ENCODE data around the gene MIOX. TPM values are rescaled to one million over a fixed set of nuclear protein-coding genes. Genes with fewer than 3 reads are reported as not detected.

MIOX gene
- total RNA-seq, 1 experiment from 2014 or later: 0.32 TPM

GRCh38 chr22:50523458-50523805, 36.8 kb downstream of the MIOX start:
- no peak for DNase-seq (ENCODE audit: low spot score)
- ChIA-PET POLR2A (ENCODE audit: low non-redundant PET) (no interaction called here), CTCF (no interaction called here)
- peaks cover 53% of the 10 kb centered on the region for H3K36me3 ChIP-seq (ENCODE audit: insufficient read depth, low read length, poor library complexity, severe bottlenecking)
- no peaks in the 10 kb centered on the region for H3K27me3 ChIP-seq (replicated peaks; ENCODE audit: insufficient read depth, low read depth, low read length, poor library complexity)
- TF ChIP-seq, protein P1, sequence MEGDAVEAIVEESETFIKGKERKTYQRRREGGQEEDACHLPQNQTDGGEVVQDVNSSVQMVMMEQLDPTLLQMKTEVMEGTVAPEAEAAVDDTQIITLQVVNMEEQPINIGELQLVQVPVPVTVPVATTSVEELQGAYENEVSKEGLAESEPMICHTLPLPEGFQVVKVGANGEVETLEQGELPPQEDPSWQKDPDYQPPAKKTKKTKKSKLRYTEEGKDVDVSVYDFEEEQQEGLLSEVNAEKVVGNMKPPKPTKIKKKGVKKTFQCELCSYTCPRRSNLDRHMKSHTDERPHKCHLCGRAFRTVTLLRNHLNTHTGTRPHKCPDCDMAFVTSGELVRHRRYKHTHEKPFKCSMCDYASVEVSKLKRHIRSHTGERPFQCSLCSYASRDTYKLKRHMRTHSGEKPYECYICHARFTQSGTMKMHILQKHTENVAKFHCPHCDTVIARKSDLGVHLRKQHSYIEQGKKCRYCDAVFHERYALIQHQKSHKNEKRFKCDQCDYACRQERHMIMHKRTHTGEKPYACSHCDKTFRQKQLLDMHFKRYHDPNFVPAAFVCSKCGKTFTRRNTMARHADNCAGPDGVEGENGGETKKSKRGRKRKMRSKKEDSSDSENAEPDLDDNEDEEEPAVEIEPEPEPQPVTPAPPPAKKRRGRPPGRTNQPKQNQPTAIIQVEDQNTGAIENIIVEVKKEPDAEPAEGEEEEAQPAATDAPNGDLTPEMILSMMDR (conservative IDR thresholded peaks at IDR 0.05; ENCODE audit: low read depth, low read length): no peak
- no peak for TF ChIP-seq EZH2 (IDR thresholded peaks at IDR 0.05; ENCODE audit: borderline replicate concordance, low read depth, low read length, poor library complexity, severe bottlenecking)
- intact Hi-C loops (cut with micrococcal nuclease; ENCODE audit: unreplicated experiment): no loop called here
- no TSS peak for BruUV-seq (replicated peaks)
- no peaks in the 10 kb centered on the region for H3K9me3 ChIP-seq (ENCODE audit: low read depth, low read length, poor library complexity, severe bottlenecking)
- H3K4me1 ChIP-seq (ENCODE audit: insufficient read depth, low read length, poor library complexity, severe bottlenecking): peaks cover 14% of the 10 kb centered on the region
- H3K4me3 ChIP-seq (ENCODE audit: low read depth, low read length, poor library complexity, severe bottlenecking): no peak overlapping the region
- H3K27ac ChIP-seq (ENCODE audit: low read depth, low read length, poor library complexity, severe bottlenecking): no peak overlapping the region

GRCh38 chr22:50523806-50524675, 37.4 kb downstream of the MIOX start:
- no peak for DNase-seq (ENCODE audit: low spot score)
- H3K4me1 ChIP-seq (ENCODE audit: insufficient read depth, low read length, poor library complexity, severe bottlenecking): peaks cover 14% of the 10 kb centered on the region
- no peaks in the 10 kb centered on the region for H3K27me3 ChIP-seq (replicated peaks; ENCODE audit: insufficient read depth, low read depth, low read length, poor library complexity)
- peaks cover 47% of the 10 kb centered on the region for H3K36me3 ChIP-seq (ENCODE audit: insufficient read depth, low read length, poor library complexity, severe bottlenecking)
- TF ChIP-seq EZH2 (IDR thresholded peaks at IDR 0.05; ENCODE audit: borderline replicate concordance, low read depth, low read length, poor library complexity, severe bottlenecking): no peak
- TF ChIP-seq, protein P1 (conservative IDR thresholded peaks at IDR 0.05; ENCODE audit: low read depth, low read length): no peak
- POLR2A ChIA-PET (ENCODE audit: low non-redundant PET): no interaction called here
- peak overlapping the region; percentile 65 for H3K4me3 ChIP-seq (ENCODE audit: low read depth, low read length, poor library complexity, severe bottlenecking)
- no TSS peak for BruUV-seq (replicated peaks)
- H3K9me3 ChIP-seq (ENCODE audit: low read depth, low read length, poor library complexity, severe bottlenecking): no peaks in the 10 kb centered on the region
- CTCF ChIA-PET: interaction anchor here (2.2 kb wide), 1 partner anchor 15 kb away, joined by 19 read pairs; no protein-coding TSS in a partner anchor
- peak overlapping the region; percentile 90 for H3K27ac ChIP-seq (ENCODE audit: low read depth, low read length, poor library complexity, severe bottlenecking)
- intact Hi-C loops (cut with micrococcal nuclease; ENCODE audit: unreplicated experiment): no loop called here

DNA sequence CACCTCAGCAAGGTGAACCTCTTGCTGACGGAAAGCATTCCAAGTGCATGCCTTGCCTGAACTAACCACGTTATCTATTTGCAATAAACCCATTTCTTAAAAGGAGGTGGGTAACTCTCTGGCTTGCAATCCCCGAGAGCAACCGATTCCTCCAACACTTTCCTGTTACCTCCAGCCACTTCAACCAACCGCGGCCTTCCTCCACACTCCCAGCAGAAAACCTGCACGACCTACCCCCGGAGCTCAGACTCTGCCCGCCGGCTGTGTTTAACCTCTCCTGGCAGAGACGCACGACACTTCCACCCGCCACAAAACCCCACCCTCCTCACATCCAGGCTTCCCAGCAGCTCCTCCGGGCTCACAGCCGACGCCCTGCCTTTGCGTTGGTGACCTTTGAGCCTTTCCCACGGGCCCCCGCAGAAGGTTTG, 38.0 kb downstream of the MIOX start:
- Histone ChIP-seq H3K36me3 (ENCODE audit: insufficient read depth, low read length, poor library complexity, severe bottlenecking) (peaks cover 41% of the 10 kb centered on the region), H3K27ac (ENCODE audit: low read depth, low read length, poor library complexity, severe bottlenecking) (peak overlapping the region; percentile 90), H3K4me1 (ENCODE audit: insufficient read depth, low read length, poor library complexity, severe bottlenecking) (peaks cover 14% of the 10 kb centered on the region), H3K27me3 (replicated peaks; ENCODE audit: insufficient read depth, low read depth, low read length, poor library complexity) (peaks cover 1% of the 10 kb centered on the region), H3K4me3 (ENCODE audit: low read depth, low read length, poor library complexity, severe bottlenecking) (peak overlapping the region; percentile 65), H3K9me3 (ENCODE audit: low read depth, low read length, poor library complexity, severe bottlenecking) (no peaks in the 10 kb centered on the region)
- POLR2A ChIA-PET (ENCODE audit: low non-redundant PET): no interaction called here
- BruUV-seq (replicated peaks): TSS peak; percentile 80
- TF ChIP-seq EZH2 (IDR thresholded peaks at IDR 0.05; ENCODE audit: borderline replicate concordance, low read depth, low read length, poor library complexity, severe bottlenecking): no peak
- TF ChIP-seq, protein P1 (conservative IDR thresholded peaks at IDR 0.05; ENCODE audit: low read depth, low read length): no peak
- intact Hi-C loops (cut with micrococcal nuclease; ENCODE audit: unreplicated experiment): no loop called here
- CTCF ChIA-PET: interaction anchor here (2.2 kb wide), 1 partner anchor 14 kb away, joined by 19 read pairs; no protein-coding TSS in a partner anchor
- no peak for DNase-seq (ENCODE audit: low spot score)
